Activated T-helper 2 cell treated with anti-CD3 and anti-CD28 coated beads, Interferon-gamma antibody, Interleukin-2, Interleukin-4, amounts not matched to agents 10 μg/mL and 5 μg/mL and 100 μg/mL, durations not matched to agents 14 hours and 24 hours and 36 hours (primary cell): ENCODE data around the gene PHACTR2. TPM values are rescaled to one million over a fixed set of nuclear protein-coding genes. Genes with fewer than 3 reads are reported as not detected.

Experiments
- total RNA-seq: library from RNA; stranded (reverse); gene quantifications from 2 replicates; pipeline ENCODE4 v1.2.3, GENCODE V29; 2022

The PHACTR2 gene
- total RNA-seq, 1 donor from 2014 or later = 45.4 TPM

Other genes with a start within 250 kb of the PHACTR2 start
- 35.7 and 37.6 TPM in 2 replicates for gene ADAT2, start 227.3 kb upstream of the PHACTR2 start, total RNA-seq
- gene PEX3, start 227.2 kb upstream of the PHACTR2 start, total RNA-seq = 21.4 and 23.6 TPM in 2 replicates
- gene FUCA2, start 166.2 kb upstream of the PHACTR2 start, total RNA-seq = 20.9 and 22.8 TPM in 2 replicates
- gene LTV1, start 165.4 kb downstream of the PHACTR2 start, total RNA-seq = 41.2 and 44.7 TPM in 2 replicates
- not detected in 2 replicates for gene ZC2HC1B, start 186.5 kb downstream of the PHACTR2 start, total RNA-seq